Right lobe of liver (tissue), 6 donors: ENCODE results near the gene PIGZ. TPM values are rescaled to one million over a fixed set of nuclear protein-coding genes. Genes with fewer than 3 reads are reported as not detected.

ENCODE experiments used
- ATAC-seq, 4 donors: fragments of 200-7000 bp; cut with Tn5 transposase; one replicate each; pipeline ENCODE4 v1.9.1; 2020; ENCODE audit warnings: mild to moderate bottlenecking in 4 of 4, moderate library complexity in 4 of 4
- DNase-seq, 3 donors: peaks; one replicate each; pipeline ENCODE4 v3.0.0-alpha.2; 2020
- H3K27ac ChIP-seq, 3 donors: fragments of 200-600 bp; one replicate each; pipeline ENCODE4 v1.8.0; 2022
- H3K27me3 ChIP-seq, 2 donors: fragments of 200-600 bp; one replicate each; pipeline ENCODE4 v1.8.0; 2022
- H3K36me3 ChIP-seq, 4 donors: fragments of 200-600 bp; sonication (generic) in 1 of 4; one replicate each; pipeline versions ENCODE4 v1.5.1 to v1.8.0; 2017 to 2022; ENCODE audit warnings: control low read depth in 1 of 4
- H3K4me1 ChIP-seq, 4 donors: fragments of 200-600 bp; sonication (generic) in 1 of 4; one replicate each; pipeline versions ENCODE4 v1.5.1 to v1.8.0; 2017 to 2022; ENCODE audit warnings: control low read depth in 1 of 4
- H3K4me3 ChIP-seq, 3 donors: fragments of 200-600 bp; one replicate each; pipeline ENCODE4 v1.8.0; 2022
- H3K9me3 ChIP-seq, 4 donors: fragments of 200-600 bp; sonication (generic) in 1 of 4; one replicate each; pipeline versions ENCODE4 v1.5.1 to v1.8.0; 2017 to 2022; ENCODE audit warnings: control low read depth in 1 of 4
- CTCF ChIP-seq, 4 donors: fragments of 200-600 bp in 3 of 4; fragments of 450-650 bp in 1 of 4; IDR thresholded peaks; one replicate each; pipeline versions ENCODE4 v1.5.1 to v1.8.0; 2016 to 2022; ENCODE audit warnings: antibody characterized with exemption in 4 of 4, mild to moderate bottlenecking in 2 of 4
- POLR2A ChIP-seq: fragments of 450-650 bp; IDR thresholded peaks from one replicate; pipeline ENCODE4 v1.6.1; 2017; ENCODE audit warnings: antibody characterized with exemption, mild to moderate bottlenecking
- WGBS: methylation state at CpG from one replicate; pipeline ENCODE4 v1.1.6; 2018; ENCODE audit warnings: low coverage, low lambda C conversion rate; ENCODE audit not compliant: insufficient coverage; ENCODE audit errors: missing lambda C conversion rate; 5-methylcytosine and 5-hydroxymethylcytosine counted together
- intact Hi-C, 2 donors: fragments of 100-400 bp; cut with DNase I; formaldehyde crosslinking; loops; one replicate each; pipeline versions ENCODE4 v1.11.2 to v1.14.1; 2022
- long read RNA-seq: library from polyadenylated mRNA; unstranded; transcript quantifications from one replicate; pipeline ENCODE4 v2.0.0, GENCODE V29; 2019
- total RNA-seq, 6 experiments: library from RNA; depleted of rRNA in 2 of 6; stranded (reverse); fragments of >200 nt in 2 of 6; fragmentation: NEBNext Ultra II Directional in 3 of 6; extraction: Animal tissue kit (Norgen Biotek cat#: 25700) in 3 of 6; gene quantifications; one replicate each; pipeline versions ENCODE4 v1.1.0 to v1.2.4, GENCODE V29; 2016 to 2023
- donor health status: DM: no; HTN: yes; CAD: no.
- donor health status: DM: no; HTN: no; CAD: no.
- donor health status: DM: no; HTN: no; CAD: no.
- donor health status: DM: no; HTN: yes; CAD: no.
- donor health status: DM: no; HTN: yes; CAD: no.

Gene PIGZ
- total RNA-seq = 1 to 10 TPM; 1.2 to 2.8 (median 2.4) TPM
- long read RNA-seq = 0 reads

GRCh38 chr3:196968233-196969133, at the start of gene PIGZ:
TSS of gene PIGZ (minus strand) at chr3:196968833. CDS start at chr3:196952031, 16,802 bp downstream.
- Histone ChIP-seq H3K27me3 (no peaks in the 10 kb centered on the region), H3K36me3 (no peaks in the 10 kb centered on the region), H3K4me1 (peaks cover 0 to 6% (median 0%) of the 10 kb centered on the region in 4 donors), H3K4me3 (peak within 1 kb of the TSS; percentile 70 to 90 (median 79)), H3K27ac (peak within 1 kb of the TSS in 2 of 3 donors; percentile 22 to 67), H3K9me3 (no peaks in the 10 kb centered on the region)
- no CpG with 5 or more reads among the region's 98 CpGs for WGBS
- TF ChIP-seq POLR2A = peak; percentile 38
- TF ChIP-seq CTCF (IDR thresholded peaks at IDR 0.05) = no peak
- DNase-seq (peak in 1 of 3 donors; percentile 53), ATAC-seq (peak; percentile 77 to 85 (median 83))
- intact Hi-C loops = loop anchor here in 1 of 2 donors (10.0 kb wide), 1 partner anchor 124 kb away; no protein-coding TSS in a partner anchor

- Histone ChIP-seq H3K9me3 (no peaks in the 10 kb centered on the region), H3K27ac (no peak overlapping the region), H3K4me1 (no peaks in the 10 kb centered on the region), H3K4me3 (no peak overlapping the region), H3K36me3 (no peaks in the 10 kb centered on the region), H3K27me3 (no peaks in the 10 kb centered on the region)
- intact Hi-C loops = no loop called here
- DNase-seq (no peak), ATAC-seq (no peak)
- WGBS = no CpG with 5 or more reads among the region's 18 CpGs
- no peak for TF ChIP-seq CTCF (IDR thresholded peaks at IDR 0.05)
- TF ChIP-seq POLR2A = no peak
Observed at GRCh38 chr3:197017003-197017402, 48.4 kb upstream of the PIGZ start.

- ATAC-seq (no peak), DNase-seq (no peak)
- Histone ChIP-seq H3K9me3 (no peaks in the 10 kb centered on the region), H3K27ac (no peak overlapping the region), H3K36me3 (no peaks in the 10 kb centered on the region), H3K4me1 (no peaks in the 10 kb centered on the region), H3K4me3 (no peak overlapping the region), H3K27me3 (no peaks in the 10 kb centered on the region)
- TF ChIP-seq POLR2A (no peak), CTCF (IDR thresholded peaks at IDR 0.05) (no peak)
- 95% methylated on average over 7 of the region's 28 CpGs for WGBS
- intact Hi-C loops = no loop called here
Observed at GRCh38 chr3:197015790-197016736, 47.4 kb upstream of the PIGZ start.

- Histone ChIP-seq H3K36me3 (no peaks in the 10 kb centered on the region), H3K27me3 (no peaks in the 10 kb centered on the region), H3K4me1 (no peaks in the 10 kb centered on the region), H3K27ac (no peak overlapping the region), H3K4me3 (no peak overlapping the region), H3K9me3 (no peaks in the 10 kb centered on the region)
- peak in 1 of 4 donors; percentile 7 for ATAC-seq
- WGBS = 80% methylated on average over 5 of the region's 22 CpGs
- no peak for DNase-seq
- intact Hi-C loops = no loop called here
- TF ChIP-seq CTCF (IDR thresholded peaks at IDR 0.05) = no peak
- no peak for TF ChIP-seq POLR2A
Observed at GRCh38 chr3:197014942-197015575, 46.4 kb upstream of the PIGZ start.
